ENCODE measurements around the gene COPRS.

DNA sequence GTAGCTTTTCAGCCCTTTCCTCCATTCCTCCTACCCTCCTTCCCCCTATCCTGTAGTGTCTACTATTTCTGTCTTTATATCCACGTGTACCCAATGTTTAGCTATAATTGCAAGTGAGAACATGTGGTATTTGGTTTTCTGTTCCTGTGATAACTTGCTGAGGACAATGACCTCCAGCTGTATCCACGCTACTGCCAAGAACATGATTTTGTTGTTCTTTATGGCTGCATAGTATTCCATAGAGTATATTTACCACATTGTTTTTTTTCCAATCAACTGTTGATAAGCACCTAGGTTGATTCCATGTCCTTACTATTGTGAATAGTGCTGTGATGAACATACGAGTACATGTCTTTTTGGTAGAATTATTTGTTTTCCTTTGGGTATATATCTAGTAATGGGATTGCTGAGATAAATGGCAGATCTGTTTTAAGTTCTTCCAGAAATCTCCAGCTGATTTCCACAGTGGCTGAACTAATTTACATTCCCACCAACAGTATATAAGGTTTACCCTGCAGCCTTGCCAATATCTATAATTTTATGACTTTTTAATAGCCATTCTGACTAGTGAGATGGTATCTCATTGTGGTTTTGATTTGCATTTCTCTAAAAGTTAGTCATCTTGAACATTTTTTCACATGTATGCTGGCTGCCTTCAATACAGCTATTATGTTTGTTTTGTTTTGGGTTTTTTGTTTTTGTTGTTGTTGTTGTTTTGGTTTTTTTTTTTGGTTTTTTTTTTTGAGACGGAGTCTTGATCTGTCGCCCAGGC lies 10.9 kb upstream of the COPRS start:
- TF ChIP-seq CTCF (IDR thresholded peaks at IDR 0.05; ENCODE audit: control extremely low read depth in 1 of 3, insufficient read depth in 1 of 3, low read depth in 1 of 3, low read length in 3 of 3) (no peak), POLR2A (IDR thresholded peaks at IDR 0.05; ENCODE audit: control extremely low read depth in 1 of 2, low read depth in 2 of 2, low read length in 2 of 2) (no peak), TAF1 (IDR thresholded peaks at IDR 0.05; ENCODE audit: low read depth, low read length) (no peak), POLR2AphosphoS5 (IDR thresholded peaks at IDR 0.05; ENCODE audit: low read depth, low read length) (no peak), SIN3A (conservative IDR thresholded peaks at IDR 0.05 in 1 of 2, IDR thresholded peaks at IDR 0.05 in 1 of 2; ENCODE audit: low read depth in 1 of 2, low read length in 2 of 2) (no peak), EP300 (IDR thresholded peaks at IDR 0.05; ENCODE audit: borderline replicate concordance in 1 of 2, low read depth in 2 of 2, low read length in 2 of 2) (no peak)
